D721Med (cell line): ENCODE results near the gene CHD1L.

Experiments
- DNase-seq: peaks from one replicate; pipeline ENCODE4 v3.0.0; 2011; ENCODE audit warnings: low spot score; ENCODE audit not compliant: insufficient read length
- FAIRE-seq: peaks from 2 replicates; lab custom pipeline; 2011; peaks lifted over from hg19 to GRCh38; lab: Jason Lieb, UNC
- CTCF ChIP-seq: IDR thresholded peaks from 2 replicates; pipeline ENCODE4 v1.5.1; 2012; ENCODE audit warnings: mild to moderate bottlenecking, control low read depth; ENCODE audit not compliant: insufficient read depth; ENCODE audit errors: missing control alignments

The CHD1L gene

GRCh38 chr1:147241934-147242448 is 493 bp upstream of the CHD1L start:
- no peak for TF ChIP-seq CTCF
- FAIRE-seq, result no peak
- no peak for DNase-seq

- FAIRE-seq (no peak), DNase-seq (no peak)
- no peak for TF ChIP-seq CTCF
These were observed 773 bp downstream of the CHD1L start for GRCh38 chr1:147243228-147243685.

- FAIRE-seq, result no peak
- TF ChIP-seq CTCF, result no peak
- no peak for DNase-seq
These were observed 1.4 kb downstream of the CHD1L start for GRCh38 chr1:147243841-147244240.

- no peak for FAIRE-seq
These were observed 2.6 kb downstream of the CHD1L start for GRCh38 chr1:147245129-147245528.

GRCh38 chr1:147245586-147246021 is 3.1 kb downstream of the CHD1L start:
- TF ChIP-seq CTCF, result no peak
- DNase-seq, result no peak
- no peak for FAIRE-seq

More at GRCh38 chr1:147245129-147245528, 2.6 kb downstream of the CHD1L start:
- no peak for TF ChIP-seq CTCF
- no peak for DNase-seq

GRCh38 chr1:147246044-147246690 is 3.7 kb downstream of the CHD1L start:
- FAIRE-seq (no peak), DNase-seq (no peak)
- no peak for TF ChIP-seq CTCF
